Ureter (tissue), 1 donor: ENCODE measurements around the gene TRIM69. TPM values are rescaled to one million over a fixed set of nuclear protein-coding genes. Genes with fewer than 3 reads are reported as not detected.
"Not testable (repeated sequence)": the region's sequence is repeated elsewhere in the genome, so short reads cannot be mapped to it uniquely, and the experiment has no call there.

Experiments
- DNase-seq: peaks from one replicate; pipeline ENCODE4 v3.0.0-alpha.2; 2020; ENCODE audit warnings: low spot score
- total RNA-seq: library from RNA; stranded (reverse); gene quantifications from one replicate; pipeline ENCODE4 v1.2.4, GENCODE V29; 2023
- donor health status: DM: yes; HTN: yes; CAD: no.

TRIM69 gene
- total RNA-seq, 1 donor from 2014 or later: 25.7 TPM

- not testable (repeated sequence) for DNase-seq
These were observed 3.0 kb downstream of the TRIM69 start for GRCh38 chr15:44739222-44739847.

DNA sequence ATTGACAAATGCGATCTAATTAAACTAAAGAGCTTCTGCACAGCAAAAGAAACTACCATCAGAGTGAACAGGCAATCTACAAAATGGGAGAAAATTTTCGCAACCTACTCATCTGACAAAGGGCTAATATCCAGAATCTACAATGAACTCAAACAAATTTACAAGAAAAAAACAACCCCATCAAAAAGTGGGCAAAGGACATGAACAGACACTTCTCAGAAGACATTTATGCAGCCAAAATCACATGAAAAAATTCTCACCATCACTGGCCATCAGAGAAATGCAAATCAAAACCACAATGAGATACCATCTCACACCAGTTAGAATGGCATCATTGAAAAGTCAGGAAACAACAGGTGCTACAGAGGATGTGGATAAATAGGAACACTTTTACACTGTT is 7.1 kb downstream of the TRIM69 start:
- not testable (repeated sequence) for DNase-seq

DNA sequence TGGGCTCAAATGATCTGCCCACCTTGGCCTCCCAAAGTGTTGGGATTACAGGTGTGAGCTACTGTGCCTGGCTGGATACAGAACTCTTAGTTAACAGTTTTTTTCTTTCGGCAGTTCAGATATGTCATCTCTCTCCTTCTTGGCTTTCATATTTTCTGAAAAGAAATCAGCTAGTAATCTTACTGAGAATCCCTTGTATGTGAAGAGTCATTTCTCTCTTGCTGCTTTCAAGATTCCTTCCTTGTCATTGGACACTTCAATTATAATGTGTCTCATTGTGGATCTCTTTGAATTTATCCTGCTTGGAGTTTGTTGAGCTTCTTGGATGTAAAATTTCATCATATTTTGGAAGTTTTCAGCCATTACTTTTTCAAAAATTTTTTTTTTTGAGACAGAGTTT is 17.0 kb downstream of the TRIM69 start:
- DNase-seq: no peak

DNA sequence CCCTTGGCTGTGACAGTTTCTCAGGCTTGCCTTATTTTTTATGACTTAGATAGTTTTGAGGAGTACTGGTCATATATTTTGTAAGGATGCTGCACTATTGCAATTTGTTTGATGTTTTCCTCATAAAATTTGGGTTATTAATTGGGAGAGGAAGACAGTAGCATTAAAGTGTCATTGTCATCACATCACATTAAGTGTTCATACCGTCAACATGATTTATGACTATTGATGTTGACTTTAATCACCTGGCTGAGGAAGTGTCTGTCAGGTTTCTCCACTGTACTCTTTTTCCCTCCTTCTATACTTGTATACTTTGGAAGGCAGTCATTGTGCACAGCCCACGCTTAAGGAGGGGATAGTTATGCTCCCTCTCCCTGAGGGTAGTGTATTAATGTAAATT is 26.9 kb downstream of the TRIM69 start:
- DNase-seq: no peak

- DNase-seq: no peak
These were observed 27.5 kb downstream of the TRIM69 start for GRCh38 chr15:44763848-44764247.

- DNase-seq: no peak
These were observed 28.7 kb downstream of the TRIM69 start for GRCh38 chr15:44765036-44765435.

GRCh38 chr15:44769521-44769920 is 33.2 kb downstream of the TRIM69 start:
- DNase-seq: no peak

DNA sequence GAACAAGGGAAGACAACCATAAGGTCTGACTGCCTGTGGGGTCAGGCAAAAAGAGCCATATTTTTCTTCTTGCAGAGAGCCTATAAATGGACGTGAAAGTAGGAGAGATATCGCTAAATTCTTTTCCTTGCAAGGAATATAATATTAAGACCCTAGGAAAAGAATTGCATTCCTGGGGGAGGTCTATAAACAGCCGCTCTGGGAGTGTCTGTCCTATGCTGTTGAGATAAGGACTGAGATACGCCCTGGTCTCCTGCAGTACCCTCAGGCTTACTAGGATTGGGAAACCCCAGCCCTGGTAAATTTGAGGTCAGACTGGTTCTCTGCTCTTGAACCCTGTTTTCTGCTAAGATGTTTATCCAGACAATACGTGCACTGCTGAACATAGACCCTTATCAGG is 34.4 kb downstream of the TRIM69 start:
- DNase-seq: not testable (repeated sequence)

- DNase-seq: no peak
These were observed 39.6 kb downstream of the TRIM69 start for GRCh38 chr15:44775953-44776352.

DNA sequence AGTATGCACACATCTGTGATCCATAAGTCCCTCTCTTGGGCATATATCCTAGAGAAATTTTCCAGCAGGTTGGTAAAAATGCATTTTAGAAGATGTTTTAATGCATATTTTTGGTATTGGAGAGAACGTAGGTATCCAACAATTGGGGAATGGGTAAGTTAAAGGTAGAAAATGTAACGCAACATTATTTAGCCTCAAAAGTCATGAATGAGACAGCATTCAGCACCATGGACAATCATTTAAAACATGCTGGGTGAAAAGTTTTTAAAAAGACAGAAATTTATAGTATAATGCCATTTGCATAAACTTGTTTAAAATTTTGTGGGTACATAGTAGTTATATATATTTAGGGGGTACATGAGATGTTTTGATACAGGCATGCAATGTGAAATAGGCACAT is 43.4 kb downstream of the TRIM69 start:
- DNase-seq: no peak

GRCh38 chr15:44780608-44781007 is 44.3 kb downstream of the TRIM69 start:
- DNase-seq: no peak

GRCh38 chr15:44781128-44781810 is 44.9 kb downstream of the TRIM69 start:
- DNase-seq: no peak

- no peak for DNase-seq
These were observed 46.2 kb downstream of the TRIM69 start for GRCh38 chr15:44782516-44782915.

DNA sequence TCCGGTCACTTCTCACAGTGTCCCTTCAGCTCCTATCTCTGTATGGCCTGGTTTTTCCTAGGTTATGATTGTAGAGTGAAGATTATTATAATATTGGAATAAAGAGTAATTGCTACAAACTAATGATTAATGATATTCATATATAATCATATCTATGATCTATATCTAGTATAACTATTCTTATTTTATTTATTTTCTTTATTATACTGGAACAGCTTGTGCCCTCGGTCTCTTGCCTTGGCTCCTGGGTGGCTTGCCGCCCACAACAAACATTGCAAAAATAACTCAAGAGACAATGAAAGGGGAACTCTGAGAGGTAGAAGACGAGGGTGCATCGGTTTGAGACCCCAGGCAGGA is 48.6 kb downstream of the TRIM69 start:
- not testable (repeated sequence) for DNase-seq

DNA sequence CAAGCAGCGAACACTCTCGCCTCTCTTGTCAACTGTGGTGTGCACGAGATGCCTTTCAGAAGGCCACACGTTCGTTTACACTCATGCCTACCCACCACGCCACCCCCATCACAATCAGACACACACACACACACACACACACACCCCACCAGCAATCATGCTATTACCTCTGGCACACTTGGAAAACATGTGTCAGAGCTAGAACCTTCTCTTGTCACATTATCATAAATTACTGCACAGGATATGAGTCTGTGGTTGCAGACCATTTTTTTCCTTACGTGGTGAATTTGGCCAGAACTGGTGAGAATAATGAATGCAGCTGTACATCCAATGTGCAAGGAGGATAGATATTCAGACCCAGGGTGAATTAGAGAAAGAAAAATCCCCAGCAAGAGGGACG is 52.4 kb downstream of the TRIM69 start:
- DNase-seq: no peak

GRCh38 chr15:44790215-44790614 is 53.9 kb downstream of the TRIM69 start:
- no peak for DNase-seq

- no peak for DNase-seq
These were observed 54.3 kb downstream of the TRIM69 start for GRCh38 chr15:44790656-44791055.

DNA sequence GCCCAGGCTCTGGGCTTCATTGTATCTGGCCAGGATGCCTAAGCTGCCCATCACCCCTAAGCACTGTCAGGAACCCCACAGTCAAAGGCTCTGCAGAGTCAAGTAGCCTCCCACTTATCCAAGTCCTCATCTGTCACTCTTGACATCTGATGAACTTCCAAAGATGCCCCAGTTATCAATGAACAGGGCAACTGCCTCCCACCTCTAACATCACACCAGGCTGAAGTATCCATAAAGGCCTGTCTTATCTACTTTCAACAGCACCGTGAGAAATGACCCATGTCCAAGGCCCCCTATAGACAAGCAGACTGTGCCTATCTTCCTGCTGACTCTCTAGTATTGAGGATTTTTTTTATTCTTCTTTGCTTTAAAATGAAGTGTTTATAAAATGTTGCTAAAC is 56.4 kb downstream of the TRIM69 start:
- DNase-seq: no peak

DNA sequence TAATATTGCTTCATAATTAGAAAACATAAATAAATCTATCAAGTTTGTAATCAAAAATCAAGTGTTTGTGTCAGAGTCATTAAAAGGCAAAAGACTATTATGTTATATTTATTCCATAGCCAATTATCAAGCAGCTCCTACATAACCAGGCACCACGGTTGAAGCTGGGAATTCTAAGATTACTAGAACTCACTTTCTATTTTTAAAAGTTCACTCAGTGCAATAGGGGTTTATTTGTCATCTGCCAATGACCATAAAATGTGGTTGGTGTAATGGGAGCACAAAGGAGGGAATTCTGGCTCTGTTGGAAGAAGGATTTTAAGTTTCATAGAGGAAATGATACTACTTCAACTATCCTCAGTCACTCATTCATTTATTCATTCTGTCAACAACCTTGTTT is 57.7 kb downstream of the TRIM69 start:
- DNase-seq: no peak

DNA sequence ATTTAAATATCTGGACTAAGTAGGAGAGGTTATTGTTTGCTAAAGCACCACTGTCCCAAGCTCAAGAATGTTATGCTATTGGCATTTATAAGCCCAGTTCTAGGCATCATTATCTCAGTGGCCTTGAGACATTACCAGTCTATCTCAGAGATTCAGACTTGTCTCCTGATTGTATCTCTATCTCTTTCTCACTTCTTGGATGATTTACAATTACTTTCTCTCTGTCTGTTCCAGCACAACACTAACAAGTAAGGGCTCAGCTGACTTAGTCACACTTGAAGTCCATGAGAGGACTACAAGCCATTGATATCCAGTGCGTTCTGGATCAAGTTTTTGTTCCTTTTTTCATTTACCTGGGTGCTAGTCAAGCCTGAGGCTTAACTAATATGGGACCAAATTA is 60.2 kb downstream of the TRIM69 start:
- DNase-seq: no peak

- no peak for DNase-seq
These were observed 62.5 kb downstream of the TRIM69 start for GRCh38 chr15:44798826-44799225.

- no peak for DNase-seq
These were observed 65.0 kb downstream of the TRIM69 start for GRCh38 chr15:44801364-44801763.

DNA sequence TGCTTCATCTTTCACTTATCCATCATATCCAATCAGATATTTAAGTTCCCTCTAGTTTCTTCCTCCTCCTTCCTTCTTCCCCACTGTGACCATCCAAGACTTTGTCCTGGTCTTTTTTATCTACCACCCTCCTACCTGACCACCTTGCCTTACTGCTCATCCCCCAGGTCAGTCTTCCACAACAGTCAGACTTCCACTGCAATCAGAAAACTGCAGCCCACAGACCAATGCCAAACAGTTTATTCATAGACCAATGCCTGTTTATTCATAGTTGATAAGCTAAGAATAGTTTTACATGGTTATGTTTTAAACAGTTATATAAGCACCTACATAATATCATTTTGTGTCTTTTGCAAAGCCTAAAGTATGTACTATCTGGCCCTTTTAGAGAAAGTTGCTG is 65.5 kb downstream of the TRIM69 start:
- DNase-seq: no peak

DNA sequence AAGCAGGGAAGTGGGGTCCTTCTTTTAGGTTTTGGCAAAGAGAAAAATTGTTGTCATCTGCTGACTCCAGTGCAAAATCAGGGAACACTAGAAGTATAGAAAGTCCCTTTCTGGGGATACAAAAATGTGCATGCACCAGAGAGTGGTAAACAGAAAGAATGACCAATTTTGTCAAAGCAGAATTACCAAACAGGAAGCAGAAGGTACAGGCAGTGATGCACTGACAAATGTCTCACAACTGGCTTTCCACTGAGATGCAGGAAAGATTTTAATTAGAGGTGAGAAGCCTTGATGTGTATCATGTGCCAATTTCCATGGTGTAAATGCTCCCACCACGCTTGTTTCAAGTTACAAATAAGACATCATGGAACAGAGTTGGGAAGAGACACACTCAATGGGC is 66.0 kb downstream of the TRIM69 start:
- no peak for DNase-seq
